Measurements from ENCODE around the gene RAP1GAP2. TPM values are rescaled to one million over a fixed set of nuclear protein-coding genes. Genes with fewer than 3 reads are reported as not detected.

Gene RAP1GAP2
- total and polyA plus RNA-seq, 10 donors, result 1.2 to 32.7 (median 14.1) TPM

GRCh38 chr17:2751491-2751890 is 44.7 kb upstream of the RAP1GAP2 start:
- Histone ChIP-seq H3K36me3 (no peaks in the 10 kb centered on the region), H3K4me1 (peaks cover 0 to 28% (median 15%) of the 10 kb centered on the region in 6 donors), H3K27ac (no peak overlapping the region), H3K9me3 (no peaks in the 10 kb centered on the region), H3K4me3 (no peak overlapping the region), H3K27me3 (replicated peaks in 1 of 7) (peaks cover 0 to 100% (median 42%) of the 10 kb centered on the region in 7 donors)
- intact Hi-C loops (cut with DNase I; ENCODE audit: low total_unique reads), result no loop called here
- WGBS, 5 donors, result 71 to 82% (median 74%) methylated on average over 2 of the region's 2 CpGs
- TF ChIP-seq POLR2A (IDR thresholded peaks at IDR 0.05), result no peak
- TF ChIP-seq POLR2AphosphoS5 (IDR thresholded peaks at IDR 0.05), result no peak
- TF ChIP-seq, protein P1, sequence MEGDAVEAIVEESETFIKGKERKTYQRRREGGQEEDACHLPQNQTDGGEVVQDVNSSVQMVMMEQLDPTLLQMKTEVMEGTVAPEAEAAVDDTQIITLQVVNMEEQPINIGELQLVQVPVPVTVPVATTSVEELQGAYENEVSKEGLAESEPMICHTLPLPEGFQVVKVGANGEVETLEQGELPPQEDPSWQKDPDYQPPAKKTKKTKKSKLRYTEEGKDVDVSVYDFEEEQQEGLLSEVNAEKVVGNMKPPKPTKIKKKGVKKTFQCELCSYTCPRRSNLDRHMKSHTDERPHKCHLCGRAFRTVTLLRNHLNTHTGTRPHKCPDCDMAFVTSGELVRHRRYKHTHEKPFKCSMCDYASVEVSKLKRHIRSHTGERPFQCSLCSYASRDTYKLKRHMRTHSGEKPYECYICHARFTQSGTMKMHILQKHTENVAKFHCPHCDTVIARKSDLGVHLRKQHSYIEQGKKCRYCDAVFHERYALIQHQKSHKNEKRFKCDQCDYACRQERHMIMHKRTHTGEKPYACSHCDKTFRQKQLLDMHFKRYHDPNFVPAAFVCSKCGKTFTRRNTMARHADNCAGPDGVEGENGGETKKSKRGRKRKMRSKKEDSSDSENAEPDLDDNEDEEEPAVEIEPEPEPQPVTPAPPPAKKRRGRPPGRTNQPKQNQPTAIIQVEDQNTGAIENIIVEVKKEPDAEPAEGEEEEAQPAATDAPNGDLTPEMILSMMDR (IDR thresholded peaks at IDR 0.05 in 8 of 11, conservative IDR thresholded peaks at IDR 0.05 in 3 of 11), result no peak
- no peak for DNase-seq

DNA sequence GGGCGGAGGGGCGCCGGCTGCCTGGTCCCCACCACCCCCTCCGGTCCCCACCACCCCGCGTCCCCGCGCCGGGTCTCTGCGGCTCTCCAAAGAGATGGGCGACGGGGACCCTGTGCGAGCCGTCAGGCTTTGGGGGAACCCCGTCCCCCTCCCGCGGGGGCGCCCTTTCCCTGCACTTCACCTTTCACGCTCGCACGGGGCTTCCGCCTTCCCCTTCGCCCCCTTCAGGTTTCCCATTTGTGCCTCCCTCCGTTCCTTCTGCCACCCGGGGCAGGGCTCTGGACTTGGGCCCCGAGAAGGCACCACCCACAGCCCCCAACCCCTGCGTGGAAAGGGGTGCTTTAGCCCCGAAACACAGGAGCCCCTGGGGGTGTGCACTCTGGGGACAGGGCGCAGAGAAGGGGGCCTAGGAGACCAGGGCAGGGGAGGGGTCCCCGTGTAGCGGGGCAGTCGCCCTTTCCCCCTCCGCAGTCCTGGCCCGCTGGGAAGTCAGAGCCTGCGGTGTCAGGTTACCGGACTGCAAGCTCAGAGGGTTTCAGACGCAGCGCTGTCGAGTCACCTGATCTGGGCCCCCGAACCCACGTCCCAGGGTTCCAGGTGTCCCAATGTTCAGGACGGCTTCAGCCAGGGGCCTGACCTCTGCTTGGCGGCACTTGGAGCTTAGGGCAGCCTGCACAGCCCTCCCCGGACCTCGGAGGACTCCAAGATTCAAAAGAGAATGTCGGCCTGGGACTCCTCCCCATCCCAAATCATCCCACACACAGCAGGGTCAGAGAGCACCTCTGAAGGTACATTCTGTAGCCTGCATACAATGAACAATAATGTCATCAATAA is 40.1 kb upstream of the RAP1GAP2 start:
- peaks cover 0 to 14% (median 8%) of the 10 kb centered on the region in 6 donors for H3K4me1 ChIP-seq
- intact Hi-C loops (cut with DNase I; ENCODE audit: low total_unique reads), result no loop called here
- TF ChIP-seq POLR2A (IDR thresholded peaks at IDR 0.05) (no peak), POLR2AphosphoS5 (IDR thresholded peaks at IDR 0.05) (no peak)
- TF ChIP-seq, protein P1 (IDR thresholded peaks at IDR 0.05 in 8 of 11, conservative IDR thresholded peaks at IDR 0.05 in 3 of 11), result no peak
- WGBS, 5 donors, result 3 to 6% (median 4%) methylated on average over 22 to 46 of the region's 46 CpGs
- H3K36me3 ChIP-seq, result no peaks in the 10 kb centered on the region
- H3K27ac ChIP-seq, result no peak overlapping the region
- H3K9me3 ChIP-seq, result no peaks in the 10 kb centered on the region
- H3K4me3 ChIP-seq, result peak overlapping the region in 2 of 8 donors; percentile 10 to 58
- peaks cover 0 to 100% (median 32%) of the 10 kb centered on the region in 7 donors for H3K27me3 ChIP-seq (replicated peaks in 1 of 7)
- no peak for DNase-seq

- peaks cover 0 to 100% (median 32%) of the 10 kb centered on the region in 7 donors for H3K27me3 ChIP-seq (replicated peaks in 1 of 7)
- H3K4me1 ChIP-seq, result peaks cover 0 to 14% (median 8%) of the 10 kb centered on the region in 6 donors
- no peak overlapping the region for H3K27ac ChIP-seq
- intact Hi-C loops (cut with DNase I; ENCODE audit: low total_unique reads), result no loop called here
- H3K9me3 ChIP-seq, result no peaks in the 10 kb centered on the region
- no peaks in the 10 kb centered on the region for H3K36me3 ChIP-seq
- DNase-seq, result no peak
- WGBS, 5 donors, result 58 to 83% (median 73%) methylated on average over 4 of the region's 4 CpGs
- TF ChIP-seq POLR2A (IDR thresholded peaks at IDR 0.05) (no peak), POLR2AphosphoS5 (IDR thresholded peaks at IDR 0.05) (no peak)
- TF ChIP-seq, protein P1 (IDR thresholded peaks at IDR 0.05 in 8 of 11, conservative IDR thresholded peaks at IDR 0.05 in 3 of 11), result no peak
- no peak overlapping the region for H3K4me3 ChIP-seq
These were observed 37.4 kb upstream of the RAP1GAP2 start for GRCh38 chr17:2758870-2759269.

GRCh38 chr17:2770129-2770528 is 26.1 kb upstream of the RAP1GAP2 start:
- H3K9me3 ChIP-seq, result no peaks in the 10 kb centered on the region
- TF ChIP-seq, protein P1 (IDR thresholded peaks at IDR 0.05 in 8 of 11, conservative IDR thresholded peaks at IDR 0.05 in 3 of 11), result no peak
- TF ChIP-seq POLR2A (IDR thresholded peaks at IDR 0.05) (no peak), POLR2AphosphoS5 (IDR thresholded peaks at IDR 0.05) (no peak)
- H3K27ac ChIP-seq, result no peak overlapping the region
- H3K36me3 ChIP-seq, result no peaks in the 10 kb centered on the region
- no peak overlapping the region for H3K4me3 ChIP-seq
- WGBS, 5 donors, result 53 to 77% (median 69%) methylated on average over 11 to 12 of the region's 12 CpGs
- H3K4me1 ChIP-seq, result no peaks in the 10 kb centered on the region
- H3K27me3 ChIP-seq (replicated peaks in 1 of 7), result peaks cover 0 to 61% (median 9%) of the 10 kb centered on the region in 7 donors
- intact Hi-C loops (cut with DNase I; ENCODE audit: low total_unique reads), result no loop called here
- DNase-seq, result no peak

Measured in spleen (tissue), 11 donors.